ENCODE data around the gene RPP25.

RPP25 gene

GRCh38 chr15:74978077-74978476, 21.5 kb upstream of the RPP25 start:
- Histone ChIP-seq H3K27me3 (ENCODE audit: low read depth, low read length) (peaks cover 27% of the 10 kb centered on the region), H2AFZ (ENCODE audit: low read depth, low read length) (no peak overlapping the region), H3K79me2 (ENCODE audit: low read length) (no peaks in the 10 kb centered on the region), H4K20me1 (ENCODE audit: insufficient read depth, low read length) (no peaks in the 10 kb centered on the region), H3K36me3 (replicated peaks; ENCODE audit: low read depth, low read length) (no peaks in the 10 kb centered on the region), H3K4me2 (ENCODE audit: low read length) (no peak overlapping the region), H3K9me3 (ENCODE audit: insufficient read depth, low read length) (no peaks in the 10 kb centered on the region), H3K27ac (ENCODE audit: low read length) (no peak overlapping the region), H3K4me1 (ENCODE audit: low read length) (no peaks in the 10 kb centered on the region), H3K9ac (ENCODE audit: low read length) (no peak overlapping the region), H3K4me3 (ENCODE audit: low read length) (no peak overlapping the region)
- no peak for TF ChIP-seq CTCF (IDR thresholded peaks at IDR 0.05; ENCODE audit: low read depth, low read length)
- no peak for TF ChIP-seq EZH2phosphoT487 (IDR thresholded peaks at IDR 0.05; ENCODE audit: low read depth)

GRCh38 chr15:74977599-74977998, 21.0 kb upstream of the RPP25 start:
- no peaks in the 10 kb centered on the region for H4K20me1 ChIP-seq (ENCODE audit: insufficient read depth, low read length)
- H3K9ac ChIP-seq (ENCODE audit: low read length): no peak overlapping the region
- no peak overlapping the region for H3K4me2 ChIP-seq (ENCODE audit: low read length)
- H3K27me3 ChIP-seq (ENCODE audit: low read depth, low read length): peaks cover 31% of the 10 kb centered on the region
- no peaks in the 10 kb centered on the region for H3K4me1 ChIP-seq (ENCODE audit: low read length)
- H3K9me3 ChIP-seq (ENCODE audit: insufficient read depth, low read length): no peaks in the 10 kb centered on the region
- no peak for TF ChIP-seq EZH2phosphoT487 (IDR thresholded peaks at IDR 0.05; ENCODE audit: low read depth)
- TF ChIP-seq CTCF (IDR thresholded peaks at IDR 0.05; ENCODE audit: low read depth, low read length): no peak
- no peak overlapping the region for H3K4me3 ChIP-seq (ENCODE audit: low read length)
- no peak overlapping the region for H3K27ac ChIP-seq (ENCODE audit: low read length)
- H2AFZ ChIP-seq (ENCODE audit: low read depth, low read length): no peak overlapping the region
- no peaks in the 10 kb centered on the region for H3K36me3 ChIP-seq (replicated peaks; ENCODE audit: low read depth, low read length)
- H3K79me2 ChIP-seq (ENCODE audit: low read length): no peaks in the 10 kb centered on the region

- TF ChIP-seq CTCF (IDR thresholded peaks at IDR 0.05; ENCODE audit: low read depth, low read length) (peak; percentile 44), EZH2phosphoT487 (IDR thresholded peaks at IDR 0.05; ENCODE audit: low read depth) (no peak)
These were observed 19.6 kb upstream of the RPP25 start for GRCh38 chr15:74976159-74976558.

GRCh38 chr15:74967670-74968069, 11.1 kb upstream of the RPP25 start:
- Histone ChIP-seq H3K27me3 (ENCODE audit: low read depth, low read length) (peaks cover 5% of the 10 kb centered on the region; the same call in 1 of the 2 replicates), H3K79me2 (ENCODE audit: low read length) (no peaks in the 10 kb centered on the region), H3K9me3 (ENCODE audit: insufficient read depth, low read length) (no peaks in the 10 kb centered on the region), H3K27ac (ENCODE audit: low read length) (no peak overlapping the region), H3K9ac (ENCODE audit: low read length) (no peak overlapping the region), H3K4me1 (ENCODE audit: low read length) (no peaks in the 10 kb centered on the region), H3K36me3 (replicated peaks; ENCODE audit: low read depth, low read length) (no peaks in the 10 kb centered on the region), H3K4me3 (ENCODE audit: low read length) (no peak overlapping the region), H4K20me1 (ENCODE audit: insufficient read depth, low read length) (no peaks in the 10 kb centered on the region), H2AFZ (ENCODE audit: low read depth, low read length) (no peak overlapping the region), H3K4me2 (ENCODE audit: low read length) (no peak overlapping the region)
- no peak for TF ChIP-seq CTCF (IDR thresholded peaks at IDR 0.05; ENCODE audit: low read depth, low read length)
- TF ChIP-seq EZH2phosphoT487 (IDR thresholded peaks at IDR 0.05; ENCODE audit: low read depth): no peak

More at GRCh38 chr15:74976159-74976558, 19.6 kb upstream of the RPP25 start:
- no peaks in the 10 kb centered on the region for H3K9me3 ChIP-seq (ENCODE audit: insufficient read depth, low read length)
- no peaks in the 10 kb centered on the region for H4K20me1 ChIP-seq (ENCODE audit: insufficient read depth, low read length)
- no peaks in the 10 kb centered on the region for H3K4me1 ChIP-seq (ENCODE audit: low read length)
- no peak overlapping the region for H3K27ac ChIP-seq (ENCODE audit: low read length)
- H3K36me3 ChIP-seq (replicated peaks; ENCODE audit: low read depth, low read length): no peaks in the 10 kb centered on the region
- H3K79me2 ChIP-seq (ENCODE audit: low read length): no peaks in the 10 kb centered on the region
- H3K27me3 ChIP-seq (ENCODE audit: low read depth, low read length): peaks cover 31% of the 10 kb centered on the region
- H2AFZ ChIP-seq (ENCODE audit: low read depth, low read length): no peak overlapping the region
- no peak overlapping the region for H3K4me2 ChIP-seq (ENCODE audit: low read length)
- no peak overlapping the region for H3K9ac ChIP-seq (ENCODE audit: low read length)
- no peak overlapping the region for H3K4me3 ChIP-seq (ENCODE audit: low read length)

Data from OCI-LY3 (cell line).